H1 (cell line): ENCODE results near the gene LIG3. TPM values are rescaled to one million over a fixed set of nuclear protein-coding genes. Genes with fewer than 3 reads are reported as not detected.

ENCODE experiments used
- CHD7 ChIP-seq: fragments of 300-600 bp; sonication (generic); IDR thresholded peaks from 2 replicates; pipeline ENCODE4 v1.7.1; 2012; ENCODE audit warnings: low read length, moderate library complexity, mild to moderate bottlenecking, inconsistent platforms; ENCODE audit not compliant: insufficient replicate concordance
- POLR2A ChIP-seq, 2 experiments: IDR thresholded peaks; 1 replicate in 1 of 2; 2 replicates in 1 of 2; pipeline ENCODE4 v1.6.1; 2011; ENCODE audit warnings: low read depth in 2 of 2, low read length in 2 of 2, mild to moderate bottlenecking in 2 of 2; ENCODE audit errors: control extremely low read depth in 1 of 2
- POLR2AphosphoS5 ChIP-seq: IDR thresholded peaks from 2 replicates; pipeline ENCODE4 v1.6.1; 2011; ENCODE audit warnings: low read depth, low read length
- SRF ChIP-seq: IDR thresholded peaks from 2 replicates; pipeline ENCODE4 v1.6.1; 2011; ENCODE audit warnings: mild to moderate bottlenecking, low read depth, low read length, moderate library complexity
- TCF12 ChIP-seq: IDR thresholded peaks from 2 replicates; pipeline ENCODE4 v1.6.1; 2011; ENCODE audit warnings: low read depth, mild to moderate bottlenecking, low read length
- polyA plus RNA-seq, 7 experiments: library from polyadenylated mRNA; depleted of rRNA in 3 of 7; stranded (reverse) in 5 of 7; unstranded in 2 of 7; fragments of >200 nt in 5 of 7; fragments of 200-250 nt in 2 of 7; gene quantifications; 1 replicate in 5 of 7; 2 replicates in 1 of 7; 4 replicates in 1 of 7; pipeline versions ENCODE4 v1.2.1 to v1.2.3, GENCODE V29; 2011 to 2013; ENCODE audit warnings: missing spikeins in 2 of 7, mixed read lengths in 2 of 7
- total RNA-seq: library from RNA; stranded (reverse); fragmentation: NEBNext Ultra II Directional; extraction: Animal tissue kit (Norgen Biotek cat#: 25700); gene quantifications from 2 replicates; pipeline ENCODE4 v1.2.1, GENCODE V29; 2021

The LIG3 gene
- total and polyA plus RNA-seq, 2 of the 8 experiments (the other 6 are each of a cell fraction or from before 2014, with no cell fraction given), result 63.6 to 89.3 TPM

DNA sequence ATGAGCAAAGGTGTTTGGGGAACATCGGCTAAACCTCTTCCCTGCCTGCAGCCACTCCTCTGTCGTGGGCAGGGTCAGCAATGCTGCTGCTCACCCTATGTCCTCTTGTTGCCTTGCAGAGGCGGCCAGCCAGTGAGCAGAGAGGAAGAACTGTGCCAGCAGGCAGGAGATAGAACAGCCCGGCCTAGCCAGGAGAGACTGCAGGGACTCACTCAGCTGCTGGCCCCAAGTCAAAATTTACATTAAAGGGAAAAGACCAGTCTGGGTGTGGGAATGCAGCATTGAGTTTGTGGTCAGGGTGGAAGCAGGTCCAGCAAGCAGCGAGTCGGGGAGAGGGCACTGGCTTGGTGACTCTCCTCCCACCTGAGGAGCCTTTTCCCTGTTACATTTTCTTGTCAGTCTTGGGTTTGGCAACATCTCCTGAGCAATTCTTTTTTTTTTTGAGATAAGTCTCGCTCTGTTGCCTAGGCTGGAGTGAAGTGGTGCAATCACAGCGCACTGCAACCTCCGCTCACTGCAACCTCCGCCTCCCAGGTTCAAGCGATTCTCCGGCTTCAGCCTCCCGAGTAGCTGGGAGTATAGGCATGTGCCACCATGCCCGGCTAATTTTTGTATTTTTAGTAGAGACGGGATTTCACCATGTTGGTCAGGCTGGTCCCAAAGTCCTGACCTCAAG is 22.7 kb downstream of the LIG3 start (continued):
- no peak for TF ChIP-seq CHD7
- TF ChIP-seq SRF, result no peak
- no peak for TF ChIP-seq POLR2A (IDR thresholded peaks at IDR 0.05; ENCODE audit: control extremely low read depth in 1 of 2, low read depth in 2 of 2, low read length in 2 of 2)
- no peak for TF ChIP-seq POLR2AphosphoS5
- no peak for TF ChIP-seq TCF12
